HG03064 (cell line): ENCODE data around the gene GAREM2.
"Not testable (repeated sequence)": the region's sequence is repeated elsewhere in the genome, so short reads cannot be mapped to it uniquely, and the experiment has no call there.

Source experiments
- ATAC-seq: cut with Tn5 transposase; IDR thresholded peaks from one replicate; pipeline ENCODE4 v1.9.1; 2021; ENCODE audit warnings: low read depth; ENCODE audit not compliant: unreplicated experiment

The GAREM2 gene

DNA sequence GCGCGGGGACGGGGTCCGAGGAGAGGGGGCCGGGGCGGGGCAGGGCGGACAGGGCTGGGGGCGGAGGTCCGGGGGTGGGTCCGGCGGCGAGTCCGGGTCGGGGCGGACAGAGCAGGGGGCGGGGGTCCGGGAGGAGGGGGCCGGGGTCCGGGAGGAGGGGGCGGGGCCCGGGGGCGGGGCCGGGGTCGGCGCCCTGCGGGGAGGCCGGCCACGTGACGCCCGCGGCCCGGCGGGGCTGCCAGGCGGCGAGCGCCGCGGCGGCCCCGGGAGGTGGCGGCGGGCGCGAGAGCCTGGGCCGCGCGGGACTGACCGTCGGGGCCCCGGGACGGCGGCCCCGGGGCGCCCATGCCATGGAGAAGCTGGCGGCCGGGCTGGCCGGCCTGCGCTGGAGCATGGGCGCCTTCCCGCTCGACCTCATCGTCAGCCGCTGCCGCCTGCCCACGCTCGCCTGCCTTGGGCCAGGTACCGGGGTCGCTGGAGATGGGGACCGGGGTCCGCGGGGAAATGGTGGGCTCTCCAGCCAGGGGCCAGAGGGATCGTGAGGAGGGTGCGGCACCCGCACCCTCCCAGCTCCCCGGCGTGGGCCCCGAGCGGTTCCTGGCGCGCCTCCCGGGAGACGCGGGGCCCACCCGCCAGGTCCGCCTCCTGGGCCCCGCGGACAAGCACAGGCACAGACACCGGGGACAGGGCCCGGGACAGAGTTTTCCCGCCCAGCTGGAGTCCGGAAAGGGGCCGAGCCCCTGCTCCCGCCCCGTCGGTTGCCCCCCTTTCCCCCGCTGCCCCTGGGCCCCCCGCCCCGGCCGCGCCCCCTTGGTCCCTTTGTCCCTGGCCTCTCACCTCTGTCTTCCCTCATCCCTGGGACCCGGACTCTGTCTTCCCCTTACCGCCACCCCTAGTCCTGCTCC is at the start of gene GAREM2:
Gene GAREM2 (plus strand): TSS at position 218 of the 905 bp plus-strand sequence. CDS start 133 bp downstream, at position 351.
- no peak for ATAC-seq

GRCh38 chr2:26123426-26123825 is 49.5 kb upstream of the GAREM2 start:
- no peak for ATAC-seq

DNA sequence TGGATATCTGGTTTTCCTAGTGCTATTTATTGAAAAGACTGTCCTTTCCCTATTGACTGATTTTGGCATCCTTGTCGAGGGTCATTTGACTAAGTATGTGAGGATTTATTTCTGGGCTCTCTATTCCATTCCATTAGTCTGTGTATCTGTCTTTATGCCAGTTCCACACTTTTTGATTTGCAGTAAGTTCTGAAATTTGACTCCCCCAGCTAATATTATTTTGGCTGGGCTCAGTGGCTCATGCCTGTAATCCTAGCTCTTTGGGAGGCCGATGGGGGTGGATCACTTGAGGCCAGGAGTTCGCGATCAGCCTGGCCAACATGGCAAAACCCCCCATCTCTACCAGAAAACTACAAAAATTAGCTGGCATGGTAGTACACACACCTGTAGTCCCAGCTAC is 46.8 kb upstream of the GAREM2 start:
- ATAC-seq: no peak

GRCh38 chr2:26128176-26128575 is 44.7 kb upstream of the GAREM2 start:
- no peak for ATAC-seq

DNA sequence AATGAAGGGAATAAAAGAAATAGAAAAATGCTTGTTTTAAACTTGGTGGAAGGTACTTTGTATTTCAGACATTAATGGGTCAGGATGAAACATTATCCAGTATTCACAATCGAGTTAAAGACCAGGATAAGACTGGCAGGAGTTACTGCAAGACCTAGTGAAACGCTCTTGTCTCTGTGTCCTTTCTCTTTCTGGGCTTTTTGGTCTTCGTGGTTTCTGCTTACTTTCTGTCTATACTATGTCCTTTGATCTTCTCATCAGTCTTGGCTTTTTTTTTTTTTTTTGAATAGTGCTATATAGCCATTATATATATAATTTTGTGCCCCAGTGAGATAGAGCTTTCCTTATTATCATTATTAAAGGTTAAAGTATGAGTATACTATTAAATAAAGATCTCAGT is 42.1 kb upstream of the GAREM2 start:
- ATAC-seq: no peak

DNA sequence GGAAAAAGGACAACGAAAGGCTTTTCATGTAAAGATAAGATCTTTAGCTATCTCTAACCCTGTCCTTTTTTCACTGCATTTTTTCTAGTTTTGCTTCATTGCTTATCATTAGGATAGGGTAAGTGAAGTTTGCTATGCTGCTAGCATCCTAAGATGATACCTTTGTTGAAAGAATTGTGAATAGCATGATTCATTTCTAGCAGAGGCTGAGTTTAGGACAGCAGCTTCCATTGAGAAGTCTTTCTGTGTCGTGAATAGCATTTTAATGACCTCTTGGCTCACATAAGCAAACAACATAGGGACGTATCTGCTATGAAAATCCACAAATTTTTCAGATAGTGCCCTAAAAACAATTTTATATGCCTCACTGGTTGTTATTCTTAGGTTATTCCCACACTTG is 36.4 kb upstream of the GAREM2 start:
- no peak for ATAC-seq

DNA sequence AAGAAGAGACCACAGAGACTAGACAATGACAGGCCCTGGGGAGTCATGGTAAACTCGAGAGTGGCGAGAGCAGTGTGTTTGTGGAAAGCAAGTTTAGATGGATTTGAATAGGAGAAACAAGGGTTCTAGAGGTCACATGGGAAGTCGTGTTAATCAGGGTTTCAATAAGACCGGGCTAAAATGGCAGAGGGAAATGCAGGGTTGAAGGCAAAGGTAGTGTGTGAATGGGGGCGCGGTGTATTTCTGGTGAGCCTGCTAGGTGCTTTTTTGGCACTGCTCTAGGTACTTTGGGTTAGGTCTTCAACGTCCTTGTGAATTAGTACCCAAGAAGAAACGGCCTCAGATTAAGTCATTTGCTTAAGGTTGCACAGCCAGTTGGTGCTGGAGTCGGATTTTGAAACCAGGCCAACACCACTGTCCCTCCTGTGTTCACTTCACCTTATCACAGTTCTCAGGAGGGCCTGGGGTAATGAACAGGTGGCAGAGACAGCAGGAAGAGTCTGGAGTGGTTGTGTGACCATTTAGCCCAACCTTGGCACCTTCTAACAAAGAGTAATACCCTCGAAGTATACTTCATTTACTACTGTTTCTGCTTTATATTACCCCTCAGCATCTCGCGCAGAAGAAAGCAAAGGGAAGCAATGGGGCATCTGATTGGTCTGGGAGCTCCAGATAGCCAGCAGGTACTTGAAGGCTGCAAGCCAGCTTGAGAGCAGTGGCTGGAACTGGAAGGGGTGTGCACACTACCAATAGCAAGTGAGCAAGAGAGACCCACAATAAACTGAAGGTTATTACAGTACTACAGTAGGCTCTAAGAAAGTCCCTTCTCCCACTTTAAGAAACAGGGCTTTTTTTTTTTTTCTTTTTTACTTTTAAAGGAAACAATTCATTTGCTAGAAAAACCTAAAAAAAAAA is 33.4 kb upstream of the GAREM2 start:
- no peak for ATAC-seq

GRCh38 chr2:26141145-26141769 is 31.6 kb upstream of the GAREM2 start:
- ATAC-seq: no peak

DNA sequence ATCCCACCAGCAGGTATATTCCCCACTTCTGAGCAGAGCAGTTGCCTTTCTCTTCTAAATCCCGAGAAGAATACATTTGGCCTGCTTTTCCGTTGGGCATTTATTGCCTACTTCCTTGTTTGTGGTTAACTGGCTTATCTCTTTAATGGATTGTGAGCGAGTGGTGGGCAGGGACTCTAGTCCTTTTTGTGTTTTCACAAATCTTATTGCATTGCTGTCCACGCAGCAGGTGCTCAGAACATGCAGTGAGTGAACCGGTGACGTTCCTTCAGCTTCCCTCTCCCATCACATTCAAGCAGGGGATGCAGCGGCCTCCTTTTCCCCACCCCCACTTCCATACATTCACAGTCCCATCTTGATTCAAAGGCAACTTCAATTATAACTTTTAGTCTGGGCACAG is 28.9 kb upstream of the GAREM2 start:
- no peak for ATAC-seq

GRCh38 chr2:26144953-26145680 is 27.8 kb upstream of the GAREM2 start:
- ATAC-seq: no peak

DNA sequence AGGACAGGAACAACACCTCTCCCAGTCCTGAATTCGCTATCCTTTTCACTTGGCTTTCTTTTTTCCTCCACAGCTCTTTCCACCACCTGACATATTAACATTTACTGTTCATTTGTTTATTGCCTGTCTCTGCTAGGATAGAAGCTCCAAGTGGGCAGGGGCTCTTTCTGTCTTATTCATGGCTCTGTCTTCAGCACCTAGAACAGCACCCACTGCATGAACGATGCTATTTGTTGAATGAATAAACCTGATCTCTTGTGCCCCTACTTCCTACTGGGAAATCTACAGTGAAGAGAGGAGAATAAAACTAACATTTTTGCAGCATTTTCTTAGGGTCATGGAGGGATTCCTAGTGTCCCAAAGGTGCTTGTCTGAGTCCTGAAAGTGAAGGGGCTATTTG is 24.4 kb upstream of the GAREM2 start:
- no peak for ATAC-seq

DNA sequence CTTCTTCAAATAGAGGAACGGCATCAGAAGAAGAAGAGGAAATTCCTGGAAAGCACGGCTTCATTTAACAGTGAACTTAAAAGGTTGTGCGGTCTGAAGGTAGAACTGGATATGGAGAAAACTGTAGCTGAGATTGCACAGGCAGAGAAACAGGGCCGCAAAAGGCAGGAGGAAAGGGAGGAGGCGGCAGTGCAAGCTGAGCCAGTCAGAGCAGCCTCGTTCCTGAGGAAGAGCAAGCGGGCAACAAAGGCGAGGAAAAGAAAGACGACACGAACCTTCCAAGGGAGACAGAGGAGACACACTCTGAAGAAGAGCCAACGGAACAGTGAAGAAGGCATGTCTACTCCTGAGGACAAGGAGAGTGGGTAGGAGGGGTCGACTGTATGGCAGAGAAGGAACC is 22.6 kb upstream of the GAREM2 start:
- ATAC-seq: no peak

- no peak for ATAC-seq
Measured at GRCh38 chr2:26157580-26157979, 15.3 kb upstream of the GAREM2 start.

DNA sequence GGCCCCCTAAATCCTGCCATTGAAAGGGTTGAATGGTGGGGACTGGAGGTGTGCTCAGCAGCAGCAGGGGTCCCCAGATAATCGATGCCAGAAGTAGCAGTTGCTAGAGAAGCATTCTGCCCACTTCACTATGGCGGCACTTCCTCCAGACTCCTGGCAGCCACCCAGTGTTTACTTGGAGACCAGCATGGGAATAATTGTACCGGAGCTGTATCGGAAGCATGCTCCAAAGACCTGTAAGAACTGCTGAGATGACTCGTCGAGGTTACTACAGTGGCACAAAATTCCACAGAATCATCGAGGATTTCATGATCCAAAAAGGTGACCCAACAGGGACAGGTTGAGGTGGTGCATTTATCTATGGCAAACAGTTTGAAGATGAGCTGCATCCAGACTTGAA is 11.0 kb upstream of the GAREM2 start:
- ATAC-seq: no peak

DNA sequence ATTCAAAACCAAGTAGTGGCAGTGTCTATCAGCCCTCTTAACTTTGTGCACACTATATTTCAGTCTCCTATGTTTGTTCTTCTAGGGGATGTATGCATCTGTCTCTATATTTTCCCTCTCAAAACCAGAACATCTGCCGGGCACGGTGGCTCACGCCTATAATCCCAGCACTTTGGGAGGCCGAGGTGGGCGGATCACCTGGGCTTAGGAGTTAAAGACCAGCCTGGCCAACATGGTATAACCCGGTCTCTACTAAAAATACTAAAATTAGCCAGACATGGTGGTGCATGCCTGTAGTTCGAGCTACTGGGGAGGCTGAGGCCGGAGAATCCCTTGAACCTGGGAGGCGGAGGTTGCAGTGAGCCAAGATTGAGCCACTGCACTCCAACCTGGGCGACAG is 9.9 kb upstream of the GAREM2 start:
- no peak for ATAC-seq

- no peak for ATAC-seq
Measured at GRCh38 chr2:26164231-26164630, 8.7 kb upstream of the GAREM2 start.

GRCh38 chr2:26164641-26165211 is 8.2 kb upstream of the GAREM2 start:
- no peak for ATAC-seq

GRCh38 chr2:26165403-26165802 is 7.5 kb upstream of the GAREM2 start:
- no peak for ATAC-seq

- ATAC-seq: not testable (repeated sequence)
Measured at GRCh38 chr2:26166541-26166940, 6.3 kb upstream of the GAREM2 start.

- ATAC-seq: no peak
Measured at GRCh38 chr2:26168785-26169184, 4.1 kb upstream of the GAREM2 start.
